HCT116 (cell line): ENCODE results near the gene TMEM86B. TPM values are rescaled to one million over a fixed set of nuclear protein-coding genes. Genes with fewer than 3 reads are reported as not detected.

ENCODE experiments used
- ATAC-seq: fragments of 200-7000 bp; cut with Tn5 transposase; 2 replicates; pipeline ENCODE4 v1.9.1; 2020; ENCODE audit warnings: mild to moderate bottlenecking, moderate library complexity
- BruUV-seq: library from RNA; stranded (reverse); fragments of 400-500 nt; replicated peaks from 2 replicates; lab custom pipeline; 2021; lab: Mats Ljungman, UMichigan
- CTCF ChIA-PET: fragments of 300-600 bp; sonication (Branson Sonifier 250); formaldehyde crosslinking; loops from one replicate; lab custom pipeline; 2021; ENCODE audit warnings: antibody characterized with exemption; lab: Charles Lee
- POLR2A ChIA-PET: fragments of 300-600, 350-600 bp; sonication (Branson Sonifier 250); formaldehyde crosslinking; loops from one replicate; lab custom pipeline; 2021; ENCODE audit warnings: antibody characterized with exemption; lab: Charles Lee
- RAD21 ChIA-PET, 2 experiments: fragments of 300-600 bp; sonication (Branson Sonifier 250); formaldehyde crosslinking; loops; one replicate each; lab custom pipeline; 2023; ENCODE audit warnings: low total read pairs in 2 of 2; ENCODE audit not compliant: uncharacterized antibody in 2 of 2, unreplicated experiment in 2 of 2, low non-redundant PET in 1 of 2; lab: Charles Lee
- DNase-seq: peaks from one replicate; pipeline ENCODE4 v3.0.0-alpha.2; 2010; ENCODE audit warnings: low read depth, low spot score
- H2AFZ ChIP-seq: fragments of 200-600 bp; shearing (Covaris generic), sonication (generic); 2 replicates; pipeline ENCODE4 v1.6.1; 2017; ENCODE audit warnings: low read depth, mixed run types, mixed read lengths, antibody characterized with exemption, low read length; ENCODE audit not compliant: poor library complexity, severe bottlenecking
- H3K27ac ChIP-seq: 2 replicates; pipeline ENCODE4 v1.5.1; 2012; ENCODE audit warnings: low read depth, low read length
- H3K27me3 ChIP-seq: fragments of 200-600 bp; sonication (generic); 2 replicates; pipeline ENCODE4 v1.6.1; 2016; ENCODE audit warnings: mixed run types, low read length, mixed read lengths; ENCODE audit not compliant: insufficient read depth
- H3K36me3 ChIP-seq, 2 experiments: fragments of 200-500 bp in 1 of 2; fragments of 200-600 bp in 1 of 2; sonication (Bioruptor generic) in 1 of 2; sonication (generic) in 1 of 2; 2 replicates each; pipeline versions ENCODE4 v1.5.1 to v1.6.1; 2014 to 2016; ENCODE audit warnings: low read length in 2 of 2, inconsistent platforms in 1 of 2, mixed read lengths in 1 of 2, mixed run types in 1 of 2; ENCODE audit not compliant: insufficient read depth in 2 of 2, control insufficient read depth in 1 of 2
- H3K4me1 ChIP-seq, 2 experiments: fragments of 200-600 bp in 1 of 2; sonication (generic) in 1 of 2; 2 replicates each; pipeline versions ENCODE4 v1.5.1 to v1.6.1; 2012 to 2017; ENCODE audit warnings: low read length in 2 of 2, inconsistent platforms in 1 of 2, mild to moderate bottlenecking in 1 of 2, mixed read lengths in 1 of 2, mixed run types in 1 of 2, moderate library complexity in 1 of 2; ENCODE audit not compliant: insufficient read depth in 2 of 2, control insufficient read depth in 1 of 2
- H3K4me2 ChIP-seq: fragments of 200-600 bp; sonication (generic); 2 replicates; pipeline ENCODE4 v1.6.1; 2017; ENCODE audit warnings: mixed run types, low read length, mixed read lengths
- H3K4me3 ChIP-seq, 2 experiments: fragments of 200-600 bp in 1 of 2; sonication (generic) in 1 of 2; replicated peaks in 1 of 2; 2 replicates each; pipeline ENCODE4 v1.5.1; 2011 to 2016; ENCODE audit warnings: low read length in 2 of 2, control low read depth in 1 of 2, low read depth in 1 of 2, mild to moderate bottlenecking in 1 of 2, mixed read lengths in 1 of 2, mixed run types in 1 of 2
- H3K79me2 ChIP-seq: fragments of 200-600 bp; sonication (generic); 2 replicates; pipeline ENCODE4 v1.6.1; 2017; ENCODE audit warnings: mild to moderate bottlenecking, mixed run types, low read length, moderate library complexity, mixed read lengths; ENCODE audit not compliant: insufficient read depth
- H3K9ac ChIP-seq: fragments of 200-600 bp; sonication (generic); 2 replicates; pipeline ENCODE4 v1.6.1; 2016; ENCODE audit warnings: low read length, mixed read lengths
- H3K9me2 ChIP-seq: fragments of 200-600 bp; sonication (generic), shearing (Covaris generic); 2 replicates; pipeline ENCODE4 v1.6.1; 2017; ENCODE audit warnings: mixed run types, mild to moderate bottlenecking, moderate library complexity; ENCODE audit not compliant: insufficient read depth
- H3K9me3 ChIP-seq, 2 experiments: fragments of 200-500 bp in 1 of 2; fragments of 200-600 bp in 1 of 2; sonication (Bioruptor generic) in 1 of 2; sonication (generic) in 1 of 2; 2 replicates each; pipeline ENCODE4 v1.6.1; 2014 to 2017; ENCODE audit warnings: low read length in 2 of 2, mixed read lengths in 2 of 2, inconsistent platforms in 1 of 2, low read depth in 1 of 2, mild to moderate bottlenecking in 1 of 2, mixed run types in 1 of 2, moderate library complexity in 1 of 2; ENCODE audit not compliant: control insufficient read depth in 1 of 2, insufficient read depth in 1 of 2
- H4K20me1 ChIP-seq: fragments of 200-600 bp; sonication (generic), shearing (Covaris generic); 2 replicates; pipeline ENCODE4 v1.6.1; 2017; ENCODE audit warnings: mixed run types, mild to moderate bottlenecking, moderate library complexity; ENCODE audit not compliant: insufficient read depth
- EZH2phosphoT487 ChIP-seq: fragments of 200-600 bp; IDR thresholded peaks from 2 replicates; pipeline ENCODE4 v1.6.1; 2018; ENCODE audit warnings: antibody characterized with exemption, borderline replicate concordance
- FOSL1 ChIP-seq: IDR thresholded peaks from 2 replicates; pipeline ENCODE4 v1.6.1; 2012; ENCODE audit warnings: low read depth
- POLR2A ChIP-seq: IDR thresholded peaks from 2 replicates; pipeline ENCODE4 v1.7.0; 2011; ENCODE audit warnings: borderline replicate concordance; ENCODE audit not compliant: insufficient read depth, insufficient read length; ENCODE audit errors: extremely low read depth
- SIN3A ChIP-seq: IDR thresholded peaks from 2 replicates; pipeline ENCODE4 v1.6.1; 2012; ENCODE audit warnings: low read depth
- YY1 ChIP-seq: IDR thresholded peaks from 2 replicates; pipeline ENCODE4 v1.6.1; 2011; ENCODE audit warnings: low read length, low read depth, moderate library complexity, mild to moderate bottlenecking; ENCODE audit not compliant: insufficient replicate concordance; ENCODE audit errors: extremely low read depth
- ZNF274 ChIP-seq: fragments of 200-500 bp; sonication (Bioruptor generic); IDR thresholded peaks from 2 replicates; pipeline ENCODE4 v1.6.1; 2014; ENCODE audit warnings: mild to moderate bottlenecking, low read depth, low read length, inconsistent platforms
- intact Hi-C: fragments of 100-400 bp; cut with micrococcal nuclease; formaldehyde crosslinking; loops from 2 replicates; pipeline ENCODE4 v1.10.0; 2022
- total RNA-seq: library from RNA; stranded (reverse); gene quantifications from one replicate; pipeline ENCODE4 v1.2.1, GENCODE V29; 2021; ENCODE audit not compliant: unreplicated experiment
- TF ChIP-seq, protein P1 (sequence below): IDR thresholded peaks from 2 replicates; pipeline ENCODE4 v1.6.1; 2012; ENCODE audit warnings: low read depth
- TF ChIP-seq, protein P2 (sequence below): IDR thresholded peaks from 2 replicates; pipeline ENCODE4 v1.6.1; 2012
- TF ChIP-seq, protein P3 (sequence below): IDR thresholded peaks from 2 replicates; pipeline ENCODE4 v1.6.1; 2011; ENCODE audit warnings: mild to moderate bottlenecking, low read length, moderate library complexity; ENCODE audit not compliant: insufficient replicate concordance; ENCODE audit errors: extremely low read depth

TMEM86B gene
- total RNA-seq, 1 experiment from 2014 or later = 10.6 TPM

DNA sequence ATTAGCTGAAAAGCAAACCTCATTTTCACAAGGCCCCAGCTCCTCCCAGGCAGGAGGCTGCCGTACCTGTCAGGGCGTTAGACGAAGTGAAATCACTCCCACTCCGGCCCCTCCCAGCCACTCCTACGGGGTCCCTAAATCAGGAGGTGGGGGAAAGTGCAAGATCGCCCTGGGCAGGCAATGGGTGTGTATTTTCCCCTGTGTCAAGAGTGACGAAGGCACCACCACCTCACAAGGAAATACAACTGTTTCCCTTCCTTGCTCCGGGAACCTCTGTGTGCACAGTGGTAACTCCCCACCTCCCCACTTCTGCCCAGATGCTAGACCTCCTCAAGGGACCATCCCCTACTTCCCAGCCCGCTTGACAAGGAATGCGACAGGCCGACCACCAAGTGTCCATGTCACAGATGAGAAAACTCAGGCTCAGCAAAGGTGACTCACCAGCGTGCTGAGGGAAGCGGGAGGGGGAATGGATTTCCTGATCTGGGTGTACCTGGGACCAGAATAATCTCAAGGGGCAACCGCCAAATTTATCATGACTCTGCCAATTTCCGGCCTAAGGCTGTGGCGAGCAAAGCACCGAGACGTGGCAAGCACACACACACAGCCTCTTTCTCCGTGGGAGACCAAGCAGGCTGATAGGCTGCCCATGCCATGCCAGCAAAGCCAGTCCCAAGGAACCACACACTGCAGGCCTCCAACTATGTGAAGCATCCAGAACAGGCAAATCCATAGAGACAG is 22.9 kb upstream of the TMEM86B start:
- no peak overlapping the region for H3K9ac ChIP-seq
- no peaks in the 10 kb centered on the region for H4K20me1 ChIP-seq
- no peak overlapping the region for H3K4me3 ChIP-seq
- BruUV-seq = no TSS peak
- no peak overlapping the region for H3K27ac ChIP-seq
- H3K4me2 ChIP-seq = no peak overlapping the region
- TF ChIP-seq FOSL1 (no peak), SIN3A (no peak), ZNF274 (no peak), YY1 (no peak), EZH2phosphoT487 (no peak), POLR2A (no peak)
- TF ChIP-seq, protein P1, sequence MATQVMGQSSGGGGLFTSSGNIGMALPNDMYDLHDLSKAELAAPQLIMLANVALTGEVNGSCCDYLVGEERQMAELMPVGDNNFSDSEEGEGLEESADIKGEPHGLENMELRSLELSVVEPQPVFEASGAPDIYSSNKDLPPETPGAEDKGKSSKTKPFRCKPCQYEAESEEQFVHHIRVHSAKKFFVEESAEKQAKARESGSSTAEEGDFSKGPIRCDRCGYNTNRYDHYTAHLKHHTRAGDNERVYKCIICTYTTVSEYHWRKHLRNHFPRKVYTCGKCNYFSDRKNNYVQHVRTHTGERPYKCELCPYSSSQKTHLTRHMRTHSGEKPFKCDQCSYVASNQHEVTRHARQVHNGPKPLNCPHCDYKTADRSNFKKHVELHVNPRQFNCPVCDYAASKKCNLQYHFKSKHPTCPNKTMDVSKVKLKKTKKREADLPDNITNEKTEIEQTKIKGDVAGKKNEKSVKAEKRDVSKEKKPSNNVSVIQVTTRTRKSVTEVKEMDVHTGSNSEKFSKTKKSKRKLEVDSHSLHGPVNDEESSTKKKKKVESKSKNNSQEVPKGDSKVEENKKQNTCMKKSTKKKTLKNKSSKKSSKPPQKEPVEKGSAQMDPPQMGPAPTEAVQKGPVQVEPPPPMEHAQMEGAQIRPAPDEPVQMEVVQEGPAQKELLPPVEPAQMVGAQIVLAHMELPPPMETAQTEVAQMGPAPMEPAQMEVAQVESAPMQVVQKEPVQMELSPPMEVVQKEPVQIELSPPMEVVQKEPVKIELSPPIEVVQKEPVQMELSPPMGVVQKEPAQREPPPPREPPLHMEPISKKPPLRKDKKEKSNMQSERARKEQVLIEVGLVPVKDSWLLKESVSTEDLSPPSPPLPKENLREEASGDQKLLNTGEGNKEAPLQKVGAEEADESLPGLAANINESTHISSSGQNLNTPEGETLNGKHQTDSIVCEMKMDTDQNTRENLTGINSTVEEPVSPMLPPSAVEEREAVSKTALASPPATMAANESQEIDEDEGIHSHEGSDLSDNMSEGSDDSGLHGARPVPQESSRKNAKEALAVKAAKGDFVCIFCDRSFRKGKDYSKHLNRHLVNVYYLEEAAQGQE = no peak
- TF ChIP-seq, protein P2, sequence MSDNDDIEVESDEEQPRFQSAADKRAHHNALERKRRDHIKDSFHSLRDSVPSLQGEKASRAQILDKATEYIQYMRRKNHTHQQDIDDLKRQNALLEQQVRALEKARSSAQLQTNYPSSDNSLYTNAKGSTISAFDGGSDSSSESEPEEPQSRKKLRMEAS = no peak
- TF ChIP-seq, protein P3, sequence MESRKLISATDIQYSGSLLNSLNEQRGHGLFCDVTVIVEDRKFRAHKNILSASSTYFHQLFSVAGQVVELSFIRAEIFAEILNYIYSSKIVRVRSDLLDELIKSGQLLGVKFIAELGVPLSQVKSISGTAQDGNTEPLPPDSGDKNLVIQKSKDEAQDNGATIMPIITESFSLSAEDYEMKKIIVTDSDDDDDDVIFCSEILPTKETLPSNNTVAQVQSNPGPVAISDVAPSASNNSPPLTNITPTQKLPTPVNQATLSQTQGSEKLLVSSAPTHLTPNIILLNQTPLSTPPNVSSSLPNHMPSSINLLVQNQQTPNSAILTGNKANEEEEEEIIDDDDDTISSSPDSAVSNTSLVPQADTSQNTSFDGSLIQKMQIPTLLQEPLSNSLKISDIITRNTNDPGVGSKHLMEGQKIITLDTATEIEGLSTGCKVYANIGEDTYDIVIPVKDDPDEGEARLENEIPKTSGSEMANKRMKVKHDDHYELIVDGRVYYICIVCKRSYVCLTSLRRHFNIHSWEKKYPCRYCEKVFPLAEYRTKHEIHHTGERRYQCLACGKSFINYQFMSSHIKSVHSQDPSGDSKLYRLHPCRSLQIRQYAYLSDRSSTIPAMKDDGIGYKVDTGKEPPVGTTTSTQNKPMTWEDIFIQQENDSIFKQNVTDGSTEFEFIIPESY = no peak
- intact Hi-C loops = no loop called here
- no peak for ATAC-seq
- no peak overlapping the region for H2AFZ ChIP-seq
- ChIA-PET CTCF (no interaction called here), POLR2A (no interaction called here), RAD21 (no interaction called here)
- no peak for DNase-seq
- H3K9me2 ChIP-seq = no peaks in the 10 kb centered on the region
- peaks cover 4 to 9% of the 10 kb centered on the region in 2 experiments; a peak in 2 of 4 replicates for H3K36me3 ChIP-seq
- no peaks in the 10 kb centered on the region for H3K27me3 ChIP-seq
- peaks cover 0 to 12% of the 10 kb centered on the region in 2 experiments; a peak in 2 of 4 replicates for H3K4me1 ChIP-seq
- no peaks in the 10 kb centered on the region for H3K9me3 ChIP-seq
- H3K79me2 ChIP-seq = peaks cover 99% of the 10 kb centered on the region
